B cell (primary cell): ENCODE data around the gene HMGXB3. TPM values are rescaled to one million over a fixed set of nuclear protein-coding genes. Genes with fewer than 3 reads are reported as not detected.

Experiments used
- ATAC-seq: fragments of 200-7000 bp; cut with Tn5 transposase; one replicate; pipeline ENCODE4 v1.10.0; 2021; ENCODE audit warnings: low read depth, mild to moderate bottlenecking, moderate number of reproducible peaks, moderate library complexity
- CTCF ChIA-PET: fragments of 350-600 bp; sonication (Branson Sonifier 250); formaldehyde crosslinking; loops from one replicate; lab custom pipeline; 2021; ENCODE audit warnings: antibody characterized with exemption, inconsistent platforms; lab: Charles Lee
- POLR2A ChIA-PET: fragments of 350-600 bp; sonication (Branson Sonifier 250); formaldehyde crosslinking; loops from one replicate; lab custom pipeline; 2021; ENCODE audit warnings: antibody characterized with exemption; lab: Charles Lee
- DNase-seq: peaks from one replicate; pipeline ENCODE4 v3.0.0; 2013
- H2AFZ ChIP-seq: 2 replicates; pipeline ENCODE4 v1.6.1; 2012; ENCODE audit warnings: mild to moderate bottlenecking, low read depth, low read length; ENCODE audit not compliant: insufficient read depth, poor library complexity, severe bottlenecking
- H3K27ac ChIP-seq, 2 donors: 1 replicate in 1 of 2; 2 replicates in 1 of 2; pipeline ENCODE4 v1.5.1; 2012 to 2013; ENCODE audit warnings: low read length in 2 of 2, mild to moderate bottlenecking in 2 of 2, moderate library complexity in 1 of 2
- H3K27me3 ChIP-seq, 4 experiments: fragments of 200-600 bp in 1 of 4; sonication (generic) in 1 of 4; replicated peaks in 1 of 4; 1 replicate in 2 of 4; 2 replicates in 2 of 4; pipeline versions ENCODE4 v1.6.1 to v1.7.0; 2013 to 2016; ENCODE audit warnings: low read length in 3 of 4, mild to moderate bottlenecking in 2 of 4, mixed read lengths in 1 of 4, moderate library complexity in 1 of 4; ENCODE audit not compliant: insufficient read depth in 4 of 4, control insufficient read depth in 3 of 4; ENCODE audit errors: control extremely low read depth in 1 of 4
- H3K36me3 ChIP-seq, 2 experiments: replicated peaks in 1 of 2; 1 replicate in 1 of 2; 2 replicates in 1 of 2; pipeline versions ENCODE4 v1.6.1 to v1.7.1; 2013; ENCODE audit warnings: low read length in 1 of 2; ENCODE audit not compliant: insufficient read depth in 2 of 2, control insufficient read depth in 1 of 2; ENCODE audit errors: control extremely low read depth in 1 of 2, extremely low read depth in 1 of 2
- H3K4me1 ChIP-seq, 2 donors: fragments of 200-600 bp in 1 of 2; sonication (generic) in 1 of 2; 1 replicate in 1 of 2; 2 replicates in 1 of 2; pipeline versions ENCODE4 v1.5.1 to v1.6.1; 2013 to 2017; ENCODE audit warnings: low read length in 2 of 2; ENCODE audit not compliant: control insufficient read depth in 2 of 2, insufficient read depth in 2 of 2
- H3K4me2 ChIP-seq: replicated peaks from 2 replicates; pipeline ENCODE3; 2012; ENCODE audit warnings: mild to moderate bottlenecking, low read depth, low read length; ENCODE audit not compliant: poor library complexity, severe bottlenecking
- H3K4me3 ChIP-seq, 5 experiments: fragments of 200-600 bp in 1 of 5; sonication (generic) in 1 of 5; 1 replicate in 3 of 5; 2 replicates in 2 of 5; pipeline versions ENCODE4 v1.5.1 to v1.7.0; 2011 to 2016; ENCODE audit warnings: low read length in 4 of 5, mild to moderate bottlenecking in 4 of 5, low read depth in 2 of 5, control low read depth in 1 of 5, moderate library complexity in 1 of 5; ENCODE audit not compliant: insufficient read depth in 1 of 5; ENCODE audit errors: control extremely low read depth in 1 of 5, extremely low read depth in 1 of 5
- H3K79me2 ChIP-seq: fragments of 200-600 bp; sonication (generic); one replicate; pipeline ENCODE4 v1.6.0; 2016; ENCODE audit warnings: low read length; ENCODE audit not compliant: control insufficient read depth, insufficient read depth
- H3K9ac ChIP-seq: fragments of 200-600 bp; sonication (generic); 2 replicates; pipeline ENCODE4 v1.6.1; 2017; ENCODE audit warnings: mild to moderate bottlenecking, low read length, moderate library complexity
- H3K9me3 ChIP-seq, 3 donors: one replicate each; pipeline versions ENCODE4 v1.6.1 to v1.7.1; 2013; ENCODE audit warnings: low read length in 2 of 3; ENCODE audit not compliant: control insufficient read depth in 2 of 3, insufficient read depth in 1 of 3; ENCODE audit errors: control extremely low read depth in 1 of 3
- H4K20me1 ChIP-seq: 2 replicates; pipeline ENCODE4 v1.6.0; 2012; ENCODE audit warnings: mild to moderate bottlenecking, low read length; ENCODE audit not compliant: insufficient read depth, control insufficient read depth, poor library complexity, severe bottlenecking
- H3K27ac Mint-ChIP-seq: one replicate; pipeline ENCODE4 v1.8.0; 2021; ENCODE audit warnings: mixed read lengths
- H3K27me3 Mint-ChIP-seq: one replicate; pipeline ENCODE4 v1.8.0; 2021; ENCODE audit warnings: mixed read lengths
- H3K4me1 Mint-ChIP-seq: one replicate; pipeline ENCODE4 v1.8.0; 2021; ENCODE audit warnings: mixed read lengths
- H3K4me3 Mint-ChIP-seq: one replicate; pipeline ENCODE4 v1.8.0; 2021; ENCODE audit warnings: mixed read lengths
- H3K9me3 Mint-ChIP-seq: one replicate; pipeline ENCODE4 v1.8.0; 2022; ENCODE audit warnings: mixed read lengths; ENCODE audit not compliant: insufficient read depth
- CTCF ChIP-seq: fragments of 200-600 bp; IDR thresholded peaks from one replicate; pipeline ENCODE4 v1.8.0; 2022; ENCODE audit warnings: antibody characterized with exemption, mild to moderate bottlenecking
- EZH2 ChIP-seq: IDR thresholded peaks from 2 replicates; pipeline ENCODE4 v1.6.1; 2012; ENCODE audit warnings: borderline replicate concordance, low read depth, mild to moderate bottlenecking, moderate library complexity, low read length; ENCODE audit not compliant: insufficient read depth, poor library complexity, severe bottlenecking
- WGBS: methylation state at CpG from one replicate; pipeline ENCODE4 v1.1.5; 2013; ENCODE audit warnings: missing lambda C conversion rate; ENCODE audit not compliant: insufficient coverage; 5-methylcytosine and 5-hydroxymethylcytosine counted together
- intact Hi-C: fragments of 100-400 bp; cut with micrococcal nuclease; formaldehyde crosslinking; loops from one replicate; pipeline ENCODE4 v1.10.0; 2022
- polyA plus RNA-seq: library from polyadenylated mRNA; depleted of rRNA; stranded (reverse); fragments of >200 nt; gene quantifications from 2 replicates; pipeline ENCODE4 v1.2.3, GENCODE V29; 2012
- total RNA-seq, 2 donors: library from RNA; stranded (reverse); fragments of 120-200 nt in 1 of 2; gene quantifications; 1 replicate in 1 of 2; 2 replicates in 1 of 2; pipeline versions ENCODE4 v1.2.3 to v1.2.4, GENCODE V29; 2013 to 2022

Gene HMGXB3
- total and polyA plus RNA-seq, 2 donors (not counting 1 experiment from before 2014, with no cell fraction given), result 28.5 to 35.7 TPM

GRCh38 chr5:150085191-150085912, 84.8 kb downstream of the HMGXB3 start:
- no peaks in the 10 kb centered on the region for H3K79me2 ChIP-seq
- Mint-ChIP-seq H3K4me1 (peaks cover 34% of the 10 kb centered on the region), H3K27ac (no peak overlapping the region), H3K4me3 (no peak overlapping the region), H3K9me3 (no peaks in the 10 kb centered on the region), H3K27me3 (peaks cover 14% of the 10 kb centered on the region)
- peaks cover 24 to 26% of the 10 kb centered on the region in 2 donors for H3K4me1 ChIP-seq
- 84% methylated on average over 5 of the region's 7 CpGs for WGBS
- no peak overlapping the region for H3K4me2 ChIP-seq
- no peaks in the 10 kb centered on the region for H3K27me3 ChIP-seq
- H3K4me3 ChIP-seq, result peak overlapping the region in 1 of 5 experiments; percentile 34
- no peak for DNase-seq
- H4K20me1 ChIP-seq, result no peaks in the 10 kb centered on the region
- intact Hi-C loops, result no loop called here
- H3K36me3 ChIP-seq, result no peaks in the 10 kb centered on the region
- no peaks in the 10 kb centered on the region for H3K9me3 ChIP-seq
- no peak overlapping the region for H2AFZ ChIP-seq
- no peak overlapping the region for H3K9ac ChIP-seq
- TF ChIP-seq EZH2, result no peak
- TF ChIP-seq CTCF, result no peak
- ChIA-PET CTCF (no interaction called here), POLR2A (no interaction called here)
- no peak overlapping the region for H3K27ac ChIP-seq
- no peak for ATAC-seq

DNA sequence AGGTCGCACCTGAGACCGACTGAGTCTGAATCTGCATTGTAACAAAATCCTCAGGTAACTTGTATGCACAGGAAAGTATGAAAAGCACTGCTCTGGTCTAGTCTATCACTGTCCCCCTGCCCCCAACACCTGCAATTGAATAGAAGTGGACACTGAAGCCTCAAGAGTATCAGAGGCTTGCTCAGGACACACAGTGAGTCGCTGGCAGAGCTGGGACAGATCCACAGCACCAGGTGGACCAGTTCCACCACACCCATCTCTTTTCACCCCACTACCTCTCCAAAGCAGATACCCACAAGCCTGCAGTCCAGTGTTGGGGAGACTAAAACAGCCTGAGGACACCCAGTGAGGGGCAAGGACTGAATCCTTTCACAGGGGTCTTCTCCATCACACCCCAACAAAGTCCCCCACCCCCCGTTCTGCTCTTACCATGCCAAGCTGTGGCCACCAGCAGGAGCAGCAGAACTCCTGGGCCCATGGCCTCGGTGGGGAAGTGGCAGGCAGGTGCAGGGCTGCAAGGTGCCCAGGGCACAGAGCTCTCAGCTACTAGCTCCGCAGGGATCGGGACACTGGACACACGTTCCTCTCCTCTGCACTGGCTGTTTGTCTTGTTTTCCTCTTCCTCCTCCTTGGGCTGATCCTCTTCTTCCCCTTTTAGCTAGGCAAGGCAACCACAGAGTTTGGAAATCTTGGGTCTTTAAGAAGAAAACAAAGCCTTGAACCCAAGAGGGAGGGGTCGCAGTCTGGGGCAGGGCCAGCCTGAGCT, 85.6 kb downstream of the HMGXB3 start, which contains the start of gene CSF1R:
Gene CSF1R, minus strand, starts transcription at position 605 of the 766 bp plus-strand sequence. Its CDS starts 127 bp downstream, at position 478.
- Histone ChIP-seq H2AFZ (no peak within 1 kb of the TSS), H4K20me1 (no peaks in the 10 kb centered on the region), H3K27ac (no peak within 1 kb of the TSS), H3K79me2 (no peaks in the 10 kb centered on the region), H3K4me1 (peaks cover 19% of the 10 kb centered on the region in 2 donors), H3K27me3 (no peaks in the 10 kb centered on the region), H3K4me2 (no peak within 1 kb of the TSS), H3K4me3 (peak within 1 kb of the TSS in 1 of 5 experiments; percentile 34), H3K9ac (no peak within 1 kb of the TSS), H3K9me3 (no peaks in the 10 kb centered on the region), H3K36me3 (no peaks in the 10 kb centered on the region)
- ChIA-PET POLR2A (no interaction called here), CTCF (no interaction called here)
- Mint-ChIP-seq H3K9me3 (no peaks in the 10 kb centered on the region), H3K4me3 (no peak within 1 kb of the TSS), H3K27ac (no peak within 1 kb of the TSS), H3K27me3 (peaks cover 14% of the 10 kb centered on the region), H3K4me1 (peaks cover 31% of the 10 kb centered on the region)
- intact Hi-C loops, result no loop called here
- TF ChIP-seq CTCF (no peak), EZH2 (no peak)
- DNase-seq (no peak), ATAC-seq (no peak)
- WGBS, result 64% methylated on average over 7 of the region's 9 CpGs
